ENCODE measurements around the gene PDLIM5.
"Not testable (repeated sequence)": the region's sequence is repeated elsewhere in the genome, so short reads cannot be mapped to it uniquely, and the experiment has no call there.

The PDLIM5 gene

GRCh38 chr4:94551643-94552564 is 100.2 kb downstream of the PDLIM5 start:
- no peak for DNase-seq (ENCODE audit: low read depth in 2 of 3, low spot score in 1 of 3)

DNA sequence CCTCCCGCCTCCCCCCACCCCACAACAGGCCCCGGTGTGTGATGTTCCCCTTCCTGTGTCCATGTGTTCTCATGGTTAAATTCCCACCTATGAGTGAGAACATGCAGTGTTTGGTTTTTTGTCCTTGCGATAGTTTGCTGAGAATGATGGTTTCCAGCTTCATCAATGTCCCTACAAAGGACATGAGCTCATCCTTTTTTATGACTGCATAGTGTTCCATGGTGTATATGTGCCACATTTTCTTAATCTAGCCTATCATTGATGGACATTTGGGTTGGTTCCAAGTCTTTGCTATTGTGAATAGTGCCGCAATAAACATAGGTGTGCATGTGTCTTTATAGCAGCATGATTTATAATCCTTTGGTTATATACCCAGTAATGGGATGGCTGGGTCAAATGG is 104.3 kb downstream of the PDLIM5 start:
- DNase-seq (ENCODE audit: low read depth in 2 of 3, low spot score in 1 of 3), result not testable (repeated sequence)

DNA sequence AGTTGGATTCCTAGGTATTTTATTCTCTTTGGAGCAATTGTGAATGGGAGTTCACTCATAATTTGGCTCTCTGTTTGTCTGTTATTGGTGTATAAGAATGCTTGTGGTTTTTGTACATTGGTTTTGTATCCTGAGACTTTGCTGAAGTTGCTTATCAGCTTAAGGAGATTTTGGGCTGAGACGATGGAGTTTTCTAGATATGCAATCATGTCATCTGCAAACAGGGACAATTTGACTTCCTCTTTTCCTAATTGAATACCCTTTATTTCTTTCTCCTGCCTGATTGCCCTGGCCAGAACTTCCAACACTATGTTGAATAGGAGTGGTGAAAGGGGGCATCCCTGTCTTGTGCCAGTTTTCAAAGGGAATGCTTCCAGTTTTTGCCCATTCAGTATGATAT is 105.9 kb downstream of the PDLIM5 start:
- not testable (repeated sequence) for DNase-seq (ENCODE audit: low read depth in 2 of 3, low spot score in 1 of 3)

- no peak for DNase-seq (ENCODE audit: low read depth in 2 of 3, low spot score in 1 of 3)
Measured at GRCh38 chr4:94558392-94558904, 106.7 kb downstream of the PDLIM5 start.

DNA sequence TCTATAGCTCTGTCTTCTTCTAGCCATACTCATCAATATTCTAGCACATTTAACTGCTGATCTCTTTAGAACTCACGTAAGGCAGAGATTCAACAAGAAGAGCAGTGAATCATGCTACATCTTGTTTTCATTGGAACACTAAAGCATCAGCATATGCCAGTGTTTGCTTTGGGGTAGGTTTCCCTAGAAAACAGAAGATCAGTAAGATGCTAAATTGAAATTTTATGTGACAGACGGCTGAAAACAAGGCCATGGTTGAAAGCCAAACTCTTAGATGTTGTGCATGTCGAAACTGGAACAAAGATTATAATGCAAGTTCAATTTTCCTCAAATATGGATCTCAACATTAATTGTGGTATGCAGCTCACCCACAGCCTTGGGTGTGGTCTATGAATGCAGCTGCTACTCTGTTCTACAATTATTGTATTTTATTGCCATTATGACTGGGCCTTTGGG is 107.6 kb downstream of the PDLIM5 start:
- no peak for DNase-seq (ENCODE audit: low read depth in 2 of 3, low spot score in 1 of 3)

GRCh38 chr4:94561249-94562024 is 109.7 kb downstream of the PDLIM5 start:
- no peak for DNase-seq (ENCODE audit: low read depth in 2 of 3, low spot score in 1 of 3)

DNA sequence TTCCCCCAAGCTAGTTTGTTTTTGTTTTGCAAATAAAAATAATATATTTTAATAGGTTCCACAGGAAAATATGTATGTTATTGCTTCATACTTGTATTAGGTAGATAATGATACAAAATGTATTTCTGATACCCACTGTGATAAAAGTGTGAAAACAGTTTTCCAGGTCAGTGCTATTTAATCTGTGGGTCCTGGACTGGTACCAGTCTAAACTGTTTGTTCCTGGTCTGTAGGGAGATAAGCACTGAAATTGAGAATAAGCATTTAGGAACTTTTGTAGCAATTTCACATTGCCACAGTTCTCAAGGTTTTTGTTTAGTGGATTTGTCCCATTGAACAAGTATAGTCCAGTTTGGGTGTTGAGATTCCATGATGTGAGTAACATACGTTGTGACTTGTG is 110.5 kb downstream of the PDLIM5 start:
- no peak for DNase-seq (ENCODE audit: low read depth in 2 of 3, low spot score in 1 of 3)

DNA sequence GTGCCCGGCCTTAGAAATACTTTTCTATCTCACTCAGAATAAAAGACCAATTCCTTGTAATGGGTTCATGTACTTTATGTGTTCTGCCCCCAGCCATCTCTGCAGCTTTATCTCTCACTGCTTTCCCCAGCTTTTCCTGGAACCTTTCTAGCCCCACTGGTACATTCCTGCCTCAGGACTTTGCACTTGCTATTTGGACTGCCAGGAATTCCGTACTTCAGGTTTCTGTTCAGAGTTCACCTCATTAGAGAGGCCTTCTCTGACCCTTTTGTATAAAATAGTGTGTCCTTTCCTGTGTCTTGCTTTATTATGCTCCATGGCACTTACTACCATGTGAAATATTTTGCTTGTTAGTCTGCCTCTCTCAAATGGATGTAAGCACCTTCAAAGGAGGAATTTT is 112.5 kb downstream of the PDLIM5 start:
- DNase-seq (ENCODE audit: low read depth in 2 of 3, low spot score in 1 of 3), result no peak

DNA sequence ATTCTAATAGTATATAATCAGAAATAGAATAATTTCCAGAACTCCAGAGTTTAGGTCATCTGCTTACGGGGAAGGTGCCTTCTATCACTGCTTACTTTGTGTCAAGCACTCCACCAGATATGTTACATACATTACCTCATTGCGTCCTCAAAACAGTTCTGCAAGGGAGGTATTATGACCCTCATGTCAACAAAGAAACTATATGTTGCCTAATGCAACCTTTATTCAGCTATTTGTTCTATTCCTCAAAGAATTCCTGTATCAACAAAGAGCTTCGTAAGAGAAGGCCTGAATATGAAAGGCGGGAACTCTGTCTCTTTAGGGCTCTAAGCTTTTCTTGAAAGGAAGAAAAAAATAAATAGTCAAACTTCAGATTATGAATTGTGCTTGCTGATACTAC is 114.7 kb downstream of the PDLIM5 start:
- no peak for DNase-seq (ENCODE audit: low read depth in 2 of 3, low spot score in 1 of 3)

DNA sequence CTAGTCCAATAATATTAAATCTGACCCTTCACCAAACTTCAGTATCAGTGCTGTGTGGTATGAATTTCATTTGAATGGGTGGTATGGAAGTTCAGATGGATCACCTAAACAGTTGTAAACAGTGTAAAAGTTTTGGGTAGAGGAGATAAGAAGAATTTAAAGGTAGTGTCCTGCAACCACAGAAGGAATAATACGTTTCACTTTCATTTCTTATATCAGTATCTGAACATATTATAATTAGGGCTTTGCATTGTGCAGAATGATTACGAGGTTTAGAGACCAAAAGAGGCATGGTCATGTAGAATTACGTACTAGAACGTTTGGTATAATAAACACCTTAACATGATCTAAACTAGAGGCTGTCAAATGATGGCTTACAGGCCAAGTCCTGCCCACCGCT is 116.1 kb downstream of the PDLIM5 start:
- DNase-seq (ENCODE audit: low read depth in 2 of 3, low spot score in 1 of 3), result no peak

- DNase-seq (ENCODE audit: low read depth in 2 of 3, low spot score in 1 of 3), result no peak
Measured at GRCh38 chr4:94570558-94570957, 118.8 kb downstream of the PDLIM5 start.

GRCh38 chr4:94571298-94571697 is 119.6 kb downstream of the PDLIM5 start:
- DNase-seq (ENCODE audit: low read depth in 2 of 3, low spot score in 1 of 3), result no peak

DNA sequence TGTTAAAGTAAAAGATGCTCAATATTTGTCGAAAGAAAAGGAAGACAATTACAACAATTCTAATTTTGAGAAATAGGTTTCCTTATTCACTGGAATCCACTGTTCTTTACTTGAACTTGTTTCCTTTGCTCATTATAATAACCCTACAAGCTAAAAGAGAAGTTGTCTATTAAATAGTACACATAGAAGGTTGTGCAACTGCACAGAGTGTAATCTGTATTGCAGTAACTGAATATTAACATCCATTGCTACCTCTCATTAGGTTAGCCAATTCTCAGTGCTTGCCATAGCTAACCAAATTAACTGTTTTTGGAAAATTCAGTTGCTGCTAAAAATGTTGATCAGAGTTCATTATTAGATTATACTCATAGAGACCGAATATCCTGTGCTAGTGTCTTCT is 120.0 kb downstream of the PDLIM5 start:
- no peak for DNase-seq (ENCODE audit: low read depth in 2 of 3, low spot score in 1 of 3)

DNA sequence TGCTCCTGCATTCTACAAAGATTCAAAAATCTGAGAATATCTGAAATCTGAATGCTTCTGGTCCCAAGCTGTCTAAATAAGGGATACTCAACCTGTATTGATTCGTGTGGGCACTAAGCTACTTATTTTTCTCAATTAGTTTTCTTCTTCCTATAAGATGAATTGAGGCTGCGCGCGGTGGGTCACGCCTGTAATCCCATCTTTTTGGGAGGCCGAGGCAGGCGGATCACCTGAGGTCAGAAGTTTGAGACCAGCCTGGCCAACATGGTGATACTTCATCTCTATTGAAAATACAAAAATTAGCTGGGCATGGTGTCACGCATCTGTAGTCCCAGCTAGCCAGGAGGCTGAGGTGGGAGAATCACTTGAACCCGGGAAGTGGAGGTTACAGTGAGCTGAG is 122.3 kb downstream of the PDLIM5 start:
- no peak for DNase-seq (ENCODE audit: low read depth in 2 of 3, low spot score in 1 of 3)

DNA sequence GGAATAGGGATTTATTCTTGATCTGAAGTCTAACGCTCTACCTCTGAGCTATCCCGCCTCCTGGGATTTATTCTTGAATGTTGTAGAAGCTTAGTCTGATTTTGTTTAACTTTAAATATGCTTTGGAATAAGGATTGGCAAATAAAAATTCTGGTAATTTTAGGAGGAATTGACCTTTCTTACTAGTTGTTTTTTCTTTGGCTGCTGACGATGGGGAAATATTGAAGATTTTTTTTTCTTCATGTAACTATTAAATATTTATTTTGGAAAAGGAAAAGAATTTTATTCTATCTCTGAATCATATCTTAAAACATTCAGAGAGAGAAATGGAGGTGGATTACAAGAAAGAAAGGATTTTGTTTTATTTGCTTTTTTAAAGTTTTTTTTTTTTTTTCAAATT is 122.9 kb downstream of the PDLIM5 start:
- no peak for DNase-seq (ENCODE audit: low read depth in 2 of 3, low spot score in 1 of 3)

- DNase-seq (ENCODE audit: low read depth in 2 of 3, low spot score in 1 of 3), result no peak
Measured at GRCh38 chr4:94575652-94576051, 123.9 kb downstream of the PDLIM5 start.

GRCh38 chr4:94576210-94576609 is 124.5 kb downstream of the PDLIM5 start:
- no peak for DNase-seq (ENCODE audit: low read depth in 2 of 3, low spot score in 1 of 3)

DNA sequence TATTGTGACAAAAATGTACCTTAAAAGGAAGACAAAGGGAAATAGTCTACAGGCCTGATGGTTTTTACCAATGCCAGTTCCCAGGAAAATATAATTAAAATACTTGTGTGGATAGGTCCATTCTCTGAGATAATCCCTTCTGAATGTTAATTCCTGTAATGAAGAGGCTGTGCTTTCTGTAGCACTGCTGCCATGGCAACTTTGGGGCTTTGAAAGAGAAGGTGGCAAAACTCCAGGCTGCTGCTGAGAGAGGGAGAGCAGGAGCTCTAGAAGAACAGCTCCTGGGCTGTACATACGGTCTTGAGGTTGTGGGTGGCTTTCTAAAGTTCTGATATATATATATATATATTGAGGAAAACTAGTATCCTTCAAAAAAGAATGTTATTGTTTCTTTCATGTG is 125.4 kb downstream of the PDLIM5 start:
- DNase-seq (ENCODE audit: low read depth in 2 of 3, low spot score in 1 of 3), result no peak

GRCh38 chr4:94578195-94578594 is 126.5 kb downstream of the PDLIM5 start:
- DNase-seq (ENCODE audit: low read depth in 2 of 3, low spot score in 1 of 3), result no peak

DNA sequence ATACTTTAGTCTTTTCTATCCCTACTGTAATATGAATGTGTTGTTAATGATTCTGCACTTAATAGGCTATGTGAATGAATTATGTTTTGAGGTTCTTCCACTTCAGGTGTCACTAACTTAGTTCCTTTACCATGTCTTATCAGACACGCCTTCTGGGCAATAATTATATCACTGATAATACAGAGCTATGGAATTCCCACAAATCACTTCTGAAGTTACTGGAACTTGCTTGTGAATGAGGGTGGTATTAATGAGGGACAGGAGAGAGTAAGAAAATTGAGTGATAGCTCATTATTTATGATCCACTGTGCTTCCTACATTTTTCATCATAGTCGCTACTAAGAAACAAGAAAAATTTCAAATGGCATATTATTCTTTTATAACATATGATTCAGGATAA is 130.0 kb downstream of the PDLIM5 start:
- DNase-seq (ENCODE audit: low read depth in 2 of 3, low spot score in 1 of 3), result no peak

GRCh38 chr4:94582517-94582916 is 130.8 kb downstream of the PDLIM5 start:
- no peak for DNase-seq (ENCODE audit: low read depth in 2 of 3, low spot score in 1 of 3)

Measured in stimulated activated CD4-positive, alpha-beta T cell treated with anti-CD3 and anti-CD28 coated beads, Interleukin-12 subunit alpha, Interleukin-12 subunit beta, amount 100 ng/mL, for 48 hours (primary cell).